Stimulated activated effector memory CD8-positive, alpha-beta T cell treated with anti-CD3 and anti-CD28 coated beads, Interleukin-12 subunit alpha, Interleukin-12 subunit beta, amount 100 ng/mL, for 72 hours (primary cell): ENCODE data around the gene TTYH2.

Experiments used
- ATAC-seq: fragments of 150-1000 bp; cut with Tn5 transposase; 2 replicates; pipeline ENCODE4 v1.10.0; 2021
- DNase-seq, 2 donors: peaks; one replicate each; pipeline ENCODE4 v3.0.0; 2021 to 2022; ENCODE audit warnings: low spot score in 2 of 2
- H3K27ac Mint-ChIP-seq: one replicate; pipeline ENCODE4 v1.8.0; 2022; ENCODE audit warnings: mild to moderate bottlenecking, mixed read lengths
- H3K36me3 Mint-ChIP-seq: one replicate; pipeline ENCODE4 v1.8.0; 2022; ENCODE audit warnings: mild to moderate bottlenecking, mixed read lengths
- H3K4me1 Mint-ChIP-seq: one replicate; pipeline ENCODE4 v1.8.0; 2022; ENCODE audit warnings: mixed read lengths
- H3K4me3 Mint-ChIP-seq: one replicate; pipeline ENCODE4 v1.8.0; 2022; ENCODE audit warnings: mild to moderate bottlenecking, mixed read lengths
- H3K9me3 Mint-ChIP-seq: one replicate; pipeline ENCODE4 v1.8.0; 2022; ENCODE audit warnings: mixed read lengths

TTYH2 gene

GRCh38 chr17:74212913-74213791, at the start of gene TTYH2:
TTYH2 (plus strand) TSS chr17:74213571; CDS start chr17:74213588, 17 bp downstream.
- Mint-ChIP-seq H3K36me3 (peaks cover 47% of the 10 kb centered on the region), H3K4me3 (peak within 1 kb of the TSS; percentile 83), H3K4me1 (peaks cover 58% of the 10 kb centered on the region), H3K9me3 (no peaks in the 10 kb centered on the region), H3K27ac (peak within 1 kb of the TSS; percentile 93)
- ATAC-seq (peak; percentile 79), DNase-seq (peak; percentile 53 to 82)

GRCh38 chr17:74163836-74164235, 49.5 kb upstream of the TTYH2 start:
- H3K9me3 Mint-ChIP-seq: no peaks in the 10 kb centered on the region
- no peak overlapping the region for H3K27ac Mint-ChIP-seq
- H3K36me3 Mint-ChIP-seq: no peaks in the 10 kb centered on the region
- H3K4me3 Mint-ChIP-seq: no peak overlapping the region
- DNase-seq (no peak), ATAC-seq (no peak)
- H3K4me1 Mint-ChIP-seq: no peaks in the 10 kb centered on the region

- no peaks in the 10 kb centered on the region for H3K9me3 Mint-ChIP-seq
- no peak overlapping the region for H3K27ac Mint-ChIP-seq
- H3K36me3 Mint-ChIP-seq: no peaks in the 10 kb centered on the region
- H3K4me1 Mint-ChIP-seq: no peaks in the 10 kb centered on the region
- no peak overlapping the region for H3K4me3 Mint-ChIP-seq
- DNase-seq (no peak), ATAC-seq (no peak)
These were observed 48.8 kb upstream of the TTYH2 start for GRCh38 chr17:74164446-74165045.

DNA sequence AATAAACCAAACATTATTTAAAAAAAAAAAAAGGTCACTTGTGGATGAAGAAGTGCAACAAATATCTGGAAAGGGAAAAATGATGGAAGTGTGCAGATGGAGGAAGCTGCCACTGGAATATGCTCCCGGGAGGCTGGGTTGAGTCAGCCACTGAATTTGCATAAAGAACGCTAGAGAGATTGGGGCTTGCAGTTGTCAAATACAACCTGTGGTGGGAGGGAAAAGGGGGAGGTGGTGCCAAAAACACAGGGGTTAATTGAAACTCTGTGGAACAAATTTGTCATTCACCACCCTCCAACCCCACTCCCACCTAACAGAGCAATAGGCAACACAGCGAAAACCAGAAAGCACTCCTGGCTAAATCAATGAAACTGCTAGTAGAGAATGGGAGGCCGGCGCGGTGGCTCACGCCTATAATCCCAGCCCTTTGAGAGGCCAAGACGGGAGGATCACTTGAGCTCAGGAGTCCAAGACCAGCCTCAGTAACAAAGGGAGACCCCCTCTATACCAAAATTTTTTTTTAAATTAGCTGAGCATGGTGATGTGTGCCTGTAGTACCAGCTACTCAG, 47.5 kb upstream of the TTYH2 start:
- Mint-ChIP-seq H3K4me1 (no peaks in the 10 kb centered on the region), H3K9me3 (no peaks in the 10 kb centered on the region), H3K36me3 (no peaks in the 10 kb centered on the region), H3K27ac (no peak overlapping the region), H3K4me3 (no peak overlapping the region)
- no peak for DNase-seq
- ATAC-seq: no peak

GRCh38 chr17:74170924-74171323, 42.4 kb upstream of the TTYH2 start:
- no peak overlapping the region for H3K27ac Mint-ChIP-seq
- DNase-seq (no peak), ATAC-seq (no peak)
- H3K4me1 Mint-ChIP-seq: no peaks in the 10 kb centered on the region
- H3K9me3 Mint-ChIP-seq: no peaks in the 10 kb centered on the region
- no peaks in the 10 kb centered on the region for H3K36me3 Mint-ChIP-seq
- no peak overlapping the region for H3K4me3 Mint-ChIP-seq

- no peak overlapping the region for H3K27ac Mint-ChIP-seq
- no peaks in the 10 kb centered on the region for H3K36me3 Mint-ChIP-seq
- H3K4me3 Mint-ChIP-seq: no peak overlapping the region
- no peaks in the 10 kb centered on the region for H3K4me1 Mint-ChIP-seq
- no peaks in the 10 kb centered on the region for H3K9me3 Mint-ChIP-seq
- no peak for ATAC-seq
- no peak for DNase-seq
These were observed 40.7 kb upstream of the TTYH2 start for GRCh38 chr17:74172700-74173099.

DNA sequence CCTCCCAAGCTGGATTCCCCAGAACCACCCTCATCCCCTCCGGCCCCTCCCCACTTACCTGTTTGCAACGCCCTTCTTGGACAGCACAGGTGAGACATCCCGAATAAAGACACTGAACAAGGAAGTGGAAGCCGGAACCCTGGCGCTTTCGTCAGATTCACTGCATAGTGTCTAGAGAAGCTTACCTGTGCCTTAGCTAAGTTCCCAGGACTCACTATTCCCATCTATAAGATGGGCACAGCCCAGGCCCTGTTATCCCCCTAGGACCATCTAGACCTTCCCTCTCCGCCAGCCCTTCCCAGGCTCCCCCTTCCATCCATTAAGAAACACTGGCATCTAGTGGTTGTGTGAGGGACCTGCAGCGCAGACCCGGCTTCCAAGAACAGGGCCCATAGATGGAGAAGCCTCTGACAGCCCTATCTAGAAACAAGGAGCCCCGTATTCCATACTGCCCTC, 36.8 kb upstream of the TTYH2 start:
- H3K9me3 Mint-ChIP-seq: no peaks in the 10 kb centered on the region
- H3K4me3 Mint-ChIP-seq: no peak overlapping the region
- no peaks in the 10 kb centered on the region for H3K4me1 Mint-ChIP-seq
- no peak overlapping the region for H3K27ac Mint-ChIP-seq
- ATAC-seq (peak; percentile 60), DNase-seq (peak; percentile 20 to 63)
- no peaks in the 10 kb centered on the region for H3K36me3 Mint-ChIP-seq

GRCh38 chr17:74177018-74177450, 36.3 kb upstream of the TTYH2 start:
- H3K36me3 Mint-ChIP-seq: no peaks in the 10 kb centered on the region
- H3K9me3 Mint-ChIP-seq: no peaks in the 10 kb centered on the region
- H3K4me3 Mint-ChIP-seq: no peak overlapping the region

DNA sequence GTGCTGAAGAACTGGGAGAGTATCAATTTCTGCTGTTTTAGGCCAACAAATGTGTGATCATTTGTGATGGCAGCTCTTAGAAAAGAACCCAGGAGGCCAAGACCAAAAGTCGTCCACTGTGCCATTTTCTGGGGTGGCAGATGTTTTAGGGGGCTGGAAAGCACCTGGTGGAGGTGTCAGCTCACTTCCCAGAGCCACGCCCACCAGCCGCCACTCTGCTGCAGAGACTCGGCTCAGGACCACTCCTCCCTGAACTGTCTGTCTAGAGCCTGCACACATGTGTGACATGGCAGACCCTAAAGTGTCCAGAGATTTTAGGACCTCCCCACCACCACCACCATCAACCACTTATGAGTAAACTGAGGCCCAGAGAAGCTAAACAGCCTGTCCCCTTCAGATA, 33.8 kb upstream of the TTYH2 start:
- no peak for DNase-seq
- Mint-ChIP-seq H3K27ac (no peak overlapping the region), H3K4me1 (no peaks in the 10 kb centered on the region)

More at GRCh38 chr17:74177018-74177450, 36.3 kb upstream of the TTYH2 start:
- Mint-ChIP-seq H3K4me1 (no peaks in the 10 kb centered on the region), H3K27ac (no peak overlapping the region)
- ATAC-seq (no peak), DNase-seq (no peak)

DNA sequence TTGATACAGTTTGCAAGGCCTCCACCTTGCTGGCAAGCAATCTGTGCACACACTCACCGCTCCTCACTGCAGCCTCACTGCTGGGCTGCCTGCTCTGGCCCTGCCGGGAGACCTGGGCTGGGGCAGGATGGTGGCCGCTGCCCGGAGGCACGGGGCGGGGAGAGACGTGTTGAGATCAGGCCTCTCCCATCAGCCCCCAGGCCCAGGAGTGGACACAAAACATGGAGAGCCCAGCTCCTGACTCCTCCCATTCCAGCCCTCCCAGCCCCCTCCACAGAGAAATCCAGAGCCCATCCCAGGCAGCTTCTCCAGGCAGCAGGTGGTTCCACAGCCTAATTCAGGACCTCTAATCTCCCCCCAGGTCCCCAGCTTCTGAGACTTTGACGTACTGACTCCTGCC, 33.0 kb upstream of the TTYH2 start:
- Mint-ChIP-seq H3K4me3 (no peak overlapping the region), H3K9me3 (no peaks in the 10 kb centered on the region), H3K4me1 (no peaks in the 10 kb centered on the region), H3K27ac (no peak overlapping the region), H3K36me3 (no peaks in the 10 kb centered on the region)
- no peak for DNase-seq
- no peak for ATAC-seq

More for the DNA sequence above, 33.8 kb upstream of the TTYH2 start:
- Mint-ChIP-seq H3K36me3 (no peaks in the 10 kb centered on the region), H3K9me3 (no peaks in the 10 kb centered on the region), H3K4me3 (no peak overlapping the region)
- ATAC-seq: no peak

- Mint-ChIP-seq H3K36me3 (no peaks in the 10 kb centered on the region), H3K4me3 (no peak overlapping the region), H3K9me3 (no peaks in the 10 kb centered on the region), H3K27ac (no peak overlapping the region), H3K4me1 (no peaks in the 10 kb centered on the region)
- DNase-seq: no peak
- ATAC-seq: no peak
These were observed 32.0 kb upstream of the TTYH2 start for GRCh38 chr17:74181341-74181740.

- DNase-seq (no peak), ATAC-seq (no peak)
- H3K36me3 Mint-ChIP-seq: no peaks in the 10 kb centered on the region
- H3K4me1 Mint-ChIP-seq: no peaks in the 10 kb centered on the region
- H3K4me3 Mint-ChIP-seq: no peak overlapping the region
- no peaks in the 10 kb centered on the region for H3K9me3 Mint-ChIP-seq
- no peak overlapping the region for H3K27ac Mint-ChIP-seq
These were observed 31.2 kb upstream of the TTYH2 start for GRCh38 chr17:74182041-74182723.

DNA sequence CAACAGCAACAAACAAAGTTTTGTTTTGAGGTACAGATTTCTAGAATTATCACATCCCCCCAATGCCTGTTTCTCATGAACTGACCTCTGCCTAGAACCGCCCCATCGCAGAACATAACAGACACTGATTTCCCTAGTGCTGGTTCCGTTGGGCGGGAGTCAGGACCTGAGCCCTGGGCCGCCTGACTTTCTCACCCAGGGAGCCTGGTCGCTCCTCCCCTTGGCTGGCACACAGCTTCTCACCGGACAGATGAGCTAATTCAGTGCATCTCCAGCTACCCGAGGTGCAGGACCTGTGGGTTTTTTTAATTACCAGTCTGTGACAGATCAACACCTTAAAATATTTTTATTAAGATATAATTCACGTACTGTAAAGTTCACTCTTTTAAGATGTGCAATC, 30.0 kb upstream of the TTYH2 start:
- H3K36me3 Mint-ChIP-seq: no peaks in the 10 kb centered on the region
- ATAC-seq (no peak), DNase-seq (no peak)
- no peaks in the 10 kb centered on the region for H3K4me1 Mint-ChIP-seq
- H3K27ac Mint-ChIP-seq: no peak overlapping the region
- H3K9me3 Mint-ChIP-seq: no peaks in the 10 kb centered on the region
- no peak overlapping the region for H3K4me3 Mint-ChIP-seq

DNA sequence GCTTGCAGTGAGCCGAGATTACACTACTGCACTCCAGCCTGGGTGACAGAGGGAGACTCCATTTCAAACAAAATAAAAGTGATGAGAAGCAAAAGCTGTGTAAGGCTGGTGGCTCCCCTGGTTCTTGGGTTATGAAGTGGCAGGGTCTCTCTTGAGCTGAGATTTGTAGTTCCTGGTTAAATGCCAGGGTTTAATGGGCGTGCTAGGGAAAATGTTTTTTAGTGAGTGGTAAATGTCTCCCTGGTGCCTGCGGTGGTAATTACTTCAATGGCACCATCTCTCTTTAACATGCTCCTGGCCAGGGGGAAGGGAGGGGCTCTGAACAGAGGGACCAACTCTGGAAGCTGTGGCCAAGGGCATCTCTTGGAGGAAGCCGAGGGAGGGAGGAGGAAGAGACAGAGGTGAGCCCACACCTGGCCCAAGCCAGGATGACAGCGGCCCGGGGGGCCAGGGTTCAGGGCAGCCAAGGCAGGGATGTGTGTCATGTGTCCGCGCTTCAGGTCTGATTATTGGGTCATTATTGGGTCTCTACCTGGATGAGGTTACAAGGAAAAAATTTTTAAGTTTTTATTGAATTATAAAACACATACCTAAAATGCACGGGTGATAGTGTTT, 27.7 kb upstream of the TTYH2 start:
- Mint-ChIP-seq H3K36me3 (no peaks in the 10 kb centered on the region), H3K4me3 (no peak overlapping the region), H3K27ac (no peak overlapping the region), H3K4me1 (no peaks in the 10 kb centered on the region), H3K9me3 (no peaks in the 10 kb centered on the region)
- ATAC-seq (no peak), DNase-seq (no peak)

- ATAC-seq (no peak), DNase-seq (no peak)
- no peak overlapping the region for H3K27ac Mint-ChIP-seq
- no peaks in the 10 kb centered on the region for H3K9me3 Mint-ChIP-seq
- no peaks in the 10 kb centered on the region for H3K4me1 Mint-ChIP-seq
- no peaks in the 10 kb centered on the region for H3K36me3 Mint-ChIP-seq
- H3K4me3 Mint-ChIP-seq: no peak overlapping the region
These were observed 26.9 kb upstream of the TTYH2 start for GRCh38 chr17:74186498-74186897.
